ENCODE results near the gene POP7. TPM values are rescaled to one million over a fixed set of nuclear protein-coding genes. Genes with fewer than 3 reads are reported as not detected.

Gene POP7
- total and polyA plus RNA-seq, 3 donors from 2014 or later = 21.6 to 39.4 (median 33.6) TPM

GRCh38 chr7:100735730-100736129 lies 29.8 kb downstream of the POP7 start:
- TF ChIP-seq CTCF (IDR thresholded peaks at IDR 0.05) = no peak
- TF ChIP-seq POLR2A (IDR thresholded peaks at IDR 0.05) = no peak
- H3K9me3 ChIP-seq = no peaks in the 10 kb centered on the region
- intact Hi-C loops (cut with DNase I; ENCODE audit: low total_unique reads) = no loop called here
- no peak for DNase-seq
- 80 to 85% methylated on average over 7 of the region's 7 CpGs for WGBS, 2 donors
- H3K27me3 ChIP-seq = no peaks in the 10 kb centered on the region
- H3K4me1 ChIP-seq = no peaks in the 10 kb centered on the region
- H3K4me3 ChIP-seq = no peak overlapping the region
- no peaks in the 10 kb centered on the region for H3K36me3 ChIP-seq (ENCODE audit: low read depth, missing control alignments)
- H3K27ac ChIP-seq = no peak overlapping the region

DNA sequence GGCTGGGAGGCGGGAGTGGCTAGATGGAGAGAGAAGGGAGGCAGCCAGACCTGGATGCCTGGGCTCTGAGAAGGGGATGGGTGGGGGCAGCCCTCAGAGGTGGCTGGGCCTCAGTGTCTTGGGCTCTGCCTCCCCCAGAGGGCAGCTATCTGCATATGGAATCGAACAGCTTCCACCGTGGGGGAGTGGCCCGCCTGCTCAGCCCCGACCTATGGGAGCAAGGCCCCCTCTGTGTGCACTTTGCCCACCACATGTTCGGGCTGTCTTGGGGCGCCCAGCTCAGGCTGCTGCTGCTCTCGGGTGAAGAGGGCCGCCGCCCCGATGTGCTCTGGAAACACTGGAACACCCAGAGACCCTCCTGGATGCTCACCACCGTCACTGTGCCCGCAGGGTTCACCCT lies 30.8 kb downstream of the POP7 start:
- WGBS, 2 donors = 70 to 83% methylated on average over 2 to 12 of the region's 13 CpGs

GRCh38 chr7:100739934-100740333 lies 34.0 kb downstream of the POP7 start:
- H3K36me3 ChIP-seq (ENCODE audit: low read depth, missing control alignments) = no peaks in the 10 kb centered on the region
- intact Hi-C loops (cut with DNase I; ENCODE audit: low total_unique reads) = no loop called here
- no peak overlapping the region for H3K4me3 ChIP-seq
- no peaks in the 10 kb centered on the region for H3K4me1 ChIP-seq
- H3K27me3 ChIP-seq = no peaks in the 10 kb centered on the region
- TF ChIP-seq CTCF (IDR thresholded peaks at IDR 0.05) (no peak), POLR2A (IDR thresholded peaks at IDR 0.05) (no peak)
- 88 to 91% methylated on average over 6 of the region's 6 CpGs for WGBS, 2 donors
- H3K27ac ChIP-seq = no peak overlapping the region
- DNase-seq = no peak
- H3K9me3 ChIP-seq = no peaks in the 10 kb centered on the region

More for the DNA sequence above, 30.8 kb downstream of the POP7 start:
- DNase-seq = no peak
- intact Hi-C loops (cut with DNase I; ENCODE audit: low total_unique reads) = no loop called here
- H3K9me3 ChIP-seq = no peaks in the 10 kb centered on the region
- no peaks in the 10 kb centered on the region for H3K4me1 ChIP-seq
- H3K27ac ChIP-seq = no peak overlapping the region
- no peaks in the 10 kb centered on the region for H3K36me3 ChIP-seq (ENCODE audit: low read depth, missing control alignments)
- no peaks in the 10 kb centered on the region for H3K27me3 ChIP-seq
- TF ChIP-seq POLR2A (IDR thresholded peaks at IDR 0.05) (no peak), CTCF (IDR thresholded peaks at IDR 0.05) (no peak)
- H3K4me3 ChIP-seq = no peak overlapping the region

DNA sequence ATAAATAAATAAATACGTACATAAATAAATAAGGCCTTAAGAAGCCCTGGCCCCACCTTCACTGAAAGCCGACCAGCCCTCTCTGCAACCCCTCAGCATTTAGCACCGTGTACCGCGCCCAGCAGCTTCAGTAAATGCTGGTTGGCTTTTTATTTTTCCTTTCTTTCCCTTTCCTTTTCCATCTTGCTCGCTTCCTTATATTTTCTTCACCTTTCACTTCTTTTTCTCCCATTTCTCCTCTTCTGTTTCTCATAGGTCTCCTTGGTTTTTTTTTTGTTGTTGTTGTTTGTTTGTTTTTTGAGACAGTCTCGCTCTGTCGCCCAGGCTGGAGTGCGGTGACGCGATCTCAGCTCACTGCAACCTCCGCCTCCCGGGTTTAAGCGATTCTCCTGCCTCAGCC lies 38.7 kb downstream of the POP7 start:
- Histone ChIP-seq H3K9me3 (no peaks in the 10 kb centered on the region), H3K27me3 (no peaks in the 10 kb centered on the region), H3K27ac (no peak overlapping the region), H3K4me1 (no peaks in the 10 kb centered on the region), H3K4me3 (peak overlapping the region; percentile 47 to 48), H3K36me3 (ENCODE audit: low read depth, missing control alignments) (no peaks in the 10 kb centered on the region)
- TF ChIP-seq POLR2A (IDR thresholded peaks at IDR 0.05) = no peak
- no peak for TF ChIP-seq CTCF (IDR thresholded peaks at IDR 0.05)
- intact Hi-C loops (cut with DNase I; ENCODE audit: low total_unique reads) = no loop called here
- 59 to 71% methylated on average over 14 of the region's 14 CpGs for WGBS, 2 donors
- no peak for DNase-seq

- DNase-seq = peak; percentile 86
Observed at GRCh38 chr7:100745184-100745583, 39.3 kb downstream of the POP7 start.

More at GRCh38 chr7:100745184-100745583, 39.3 kb downstream of the POP7 start:
- Histone ChIP-seq H3K27ac (no peak overlapping the region), H3K36me3 (ENCODE audit: low read depth, missing control alignments) (no peaks in the 10 kb centered on the region), H3K27me3 (no peaks in the 10 kb centered on the region), H3K4me3 (peak overlapping the region; percentile 47 to 48), H3K9me3 (no peaks in the 10 kb centered on the region), H3K4me1 (no peaks in the 10 kb centered on the region)
- intact Hi-C loops (cut with DNase I; ENCODE audit: low total_unique reads) = no loop called here
- TF ChIP-seq CTCF (IDR thresholded peaks at IDR 0.05) (no peak), POLR2A (IDR thresholded peaks at IDR 0.05) (no peak)
- 20 to 22% methylated on average over 27 of the region's 28 CpGs for WGBS, 2 donors
